ENCODE measurements around the gene ERC2.

DNA sequence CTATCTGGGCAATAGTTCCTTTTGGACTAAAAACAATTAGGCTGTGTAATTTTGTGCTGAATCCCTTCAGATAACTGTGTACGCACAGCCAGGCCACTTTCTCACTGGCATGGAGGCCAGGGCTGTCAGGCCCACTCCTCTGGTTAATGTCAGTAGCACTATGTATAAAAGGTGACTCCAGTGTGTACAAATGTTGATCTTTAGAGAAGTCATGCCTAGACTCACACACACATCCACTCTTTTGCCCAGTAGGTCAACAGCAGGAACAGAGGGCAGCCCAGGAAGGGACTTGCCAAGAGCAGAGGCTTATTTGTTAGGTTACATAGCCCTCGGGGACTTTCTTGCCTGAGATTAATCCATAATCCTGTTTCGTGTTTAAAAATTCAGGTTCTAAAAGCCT lies 564.6 kb downstream of the ERC2 start:
- no peak for TF ChIP-seq POLR2AphosphoS5 (IDR thresholded peaks at IDR 0.05; ENCODE audit: low read depth, low read length)
- TF ChIP-seq SRF (IDR thresholded peaks at IDR 0.05; ENCODE audit: low read depth, low read length): no peak
- TF ChIP-seq EGR1 (IDR thresholded peaks at IDR 0.05; ENCODE audit: borderline replicate concordance, low read depth, low read length): no peak
- TF ChIP-seq NANOG (IDR thresholded peaks at IDR 0.05; ENCODE audit: insufficient read depth, low read depth, low read length, poor library complexity, severe bottlenecking): no peak
- TF ChIP-seq BACH1 (IDR thresholded peaks at IDR 0.05; ENCODE audit: low read length): no peak
- TF ChIP-seq, protein P1, sequence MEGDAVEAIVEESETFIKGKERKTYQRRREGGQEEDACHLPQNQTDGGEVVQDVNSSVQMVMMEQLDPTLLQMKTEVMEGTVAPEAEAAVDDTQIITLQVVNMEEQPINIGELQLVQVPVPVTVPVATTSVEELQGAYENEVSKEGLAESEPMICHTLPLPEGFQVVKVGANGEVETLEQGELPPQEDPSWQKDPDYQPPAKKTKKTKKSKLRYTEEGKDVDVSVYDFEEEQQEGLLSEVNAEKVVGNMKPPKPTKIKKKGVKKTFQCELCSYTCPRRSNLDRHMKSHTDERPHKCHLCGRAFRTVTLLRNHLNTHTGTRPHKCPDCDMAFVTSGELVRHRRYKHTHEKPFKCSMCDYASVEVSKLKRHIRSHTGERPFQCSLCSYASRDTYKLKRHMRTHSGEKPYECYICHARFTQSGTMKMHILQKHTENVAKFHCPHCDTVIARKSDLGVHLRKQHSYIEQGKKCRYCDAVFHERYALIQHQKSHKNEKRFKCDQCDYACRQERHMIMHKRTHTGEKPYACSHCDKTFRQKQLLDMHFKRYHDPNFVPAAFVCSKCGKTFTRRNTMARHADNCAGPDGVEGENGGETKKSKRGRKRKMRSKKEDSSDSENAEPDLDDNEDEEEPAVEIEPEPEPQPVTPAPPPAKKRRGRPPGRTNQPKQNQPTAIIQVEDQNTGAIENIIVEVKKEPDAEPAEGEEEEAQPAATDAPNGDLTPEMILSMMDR (IDR thresholded peaks at IDR 0.05; ENCODE audit: control extremely low read depth in 1 of 3, insufficient read depth in 1 of 3, low read depth in 1 of 3, low read length in 3 of 3): no peak

All from H1 (cell line).